MCF 10A (cell line): ENCODE measurements around the gene DNAJB14. TPM values are rescaled to one million over a fixed set of nuclear protein-coding genes. Genes with fewer than 3 reads are reported as not detected.

ENCODE experiments used
- BruUV-seq: library from RNA; stranded (reverse); fragments of 400-500 nt; replicated peaks from 2 replicates; lab custom pipeline; 2021; lab: Mats Ljungman, UMichigan
- CTCF ChIA-PET: fragments of 300-600 bp; sonication (Branson Sonifier 250); formaldehyde crosslinking; extraction: SDS; loops from one replicate; lab custom pipeline; 2021; ENCODE audit warnings: antibody characterized with exemption, inconsistent platforms; lab: Yijun Ruan, JAX
- POLR2A ChIA-PET: fragments of 300-600, 350-650 bp; sonication (Branson Sonifier 250); formaldehyde crosslinking; extraction: SDS; loops from one replicate; lab custom pipeline; 2020; ENCODE audit warnings: antibody characterized with exemption, inconsistent platforms; lab: Yijun Ruan, JAX
- DNase-seq: peaks from one replicate; pipeline ENCODE4 v3.0.0-alpha.2; 2018; ENCODE audit not compliant: unreplicated experiment
- H3K27ac Mint-ChIP-seq: one replicate; pipeline ENCODE4 v1.8.0; 2022; ENCODE audit warnings: mild to moderate bottlenecking, low read depth, mixed read lengths; ENCODE audit not compliant: unreplicated experiment
- H3K27me3 Mint-ChIP-seq: one replicate; pipeline ENCODE4 v1.8.0; 2022; ENCODE audit warnings: mixed read lengths; ENCODE audit not compliant: insufficient read depth, unreplicated experiment
- H3K36me3 Mint-ChIP-seq: one replicate; pipeline ENCODE4 v1.8.0; 2022; ENCODE audit warnings: mild to moderate bottlenecking, moderate library complexity, mixed read lengths; ENCODE audit not compliant: insufficient read depth, unreplicated experiment
- H3K4me1 Mint-ChIP-seq: one replicate; pipeline ENCODE4 v1.8.0; 2022; ENCODE audit warnings: mixed read lengths; ENCODE audit not compliant: insufficient read depth, unreplicated experiment
- H3K4me3 Mint-ChIP-seq: one replicate; pipeline ENCODE4 v1.8.0; 2022; ENCODE audit warnings: mild to moderate bottlenecking, moderate library complexity, mixed read lengths; ENCODE audit not compliant: unreplicated experiment
- H3K9me3 Mint-ChIP-seq: one replicate; pipeline ENCODE4 v1.8.0; 2022; ENCODE audit warnings: mixed read lengths; ENCODE audit not compliant: unreplicated experiment
- intact Hi-C: fragments of 100-400 bp; cut with micrococcal nuclease; formaldehyde crosslinking; loops from 2 replicates; pipeline ENCODE4 v1.14.1; 2022
- total RNA-seq: library from RNA; stranded (reverse); gene quantifications from 2 replicates; pipeline ENCODE4 v1.2.3, GENCODE V29; 2022
- TF ChIP-seq, protein P1 (sequence below): fragments of 200-600 bp; IDR thresholded peaks from one replicate; pipeline ENCODE4 v1.8.0; 2022; ENCODE audit warnings: antibody characterized with exemption, mild to moderate bottlenecking; ENCODE audit not compliant: unreplicated experiment

Gene DNAJB14
- total RNA-seq, 1 experiment from 2014 or later: 54.5 TPM

DNA sequence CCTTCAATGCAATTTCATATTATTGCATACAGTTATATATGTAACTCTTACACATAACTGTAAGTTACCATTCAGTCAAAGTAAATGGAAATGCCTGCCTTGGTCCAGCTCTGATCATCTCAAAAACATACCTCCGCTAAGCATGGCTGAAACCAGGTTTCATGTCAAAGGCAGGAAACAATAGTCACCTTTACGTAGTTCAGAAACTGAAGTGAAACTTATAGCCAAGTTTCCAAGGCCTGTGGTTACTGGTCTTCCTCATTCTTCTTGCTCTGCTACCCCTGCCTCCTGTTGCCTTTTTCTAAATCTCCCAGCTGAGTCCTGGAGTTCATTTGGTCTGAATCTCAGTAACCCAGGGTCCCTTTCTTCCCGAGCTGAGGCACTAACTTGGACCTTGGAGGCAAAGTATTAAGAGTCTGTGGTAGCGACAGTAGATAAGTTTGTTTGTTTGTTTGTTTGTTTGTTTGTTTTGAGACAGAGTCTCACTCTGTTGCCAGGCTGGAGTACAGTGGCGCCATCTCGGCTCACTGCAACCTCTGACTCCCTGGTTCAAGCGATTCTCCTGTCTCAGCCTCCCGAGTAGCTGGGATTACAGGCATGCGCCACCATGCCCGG lies 98.9 kb downstream of the DNAJB14 start:
- H3K4me3 Mint-ChIP-seq: no peak overlapping the region
- ChIA-PET CTCF (interaction anchor here (1.9 kb wide), 1 partner anchor 10 kb away, joined by 6 read pairs; no protein-coding TSS in a partner anchor), POLR2A (no interaction called here)
- no peaks in the 10 kb centered on the region for H3K9me3 Mint-ChIP-seq
- H3K36me3 Mint-ChIP-seq: no peaks in the 10 kb centered on the region
- intact Hi-C loops: no loop called here
- H3K4me1 Mint-ChIP-seq: no peaks in the 10 kb centered on the region
- TF ChIP-seq, protein P1, sequence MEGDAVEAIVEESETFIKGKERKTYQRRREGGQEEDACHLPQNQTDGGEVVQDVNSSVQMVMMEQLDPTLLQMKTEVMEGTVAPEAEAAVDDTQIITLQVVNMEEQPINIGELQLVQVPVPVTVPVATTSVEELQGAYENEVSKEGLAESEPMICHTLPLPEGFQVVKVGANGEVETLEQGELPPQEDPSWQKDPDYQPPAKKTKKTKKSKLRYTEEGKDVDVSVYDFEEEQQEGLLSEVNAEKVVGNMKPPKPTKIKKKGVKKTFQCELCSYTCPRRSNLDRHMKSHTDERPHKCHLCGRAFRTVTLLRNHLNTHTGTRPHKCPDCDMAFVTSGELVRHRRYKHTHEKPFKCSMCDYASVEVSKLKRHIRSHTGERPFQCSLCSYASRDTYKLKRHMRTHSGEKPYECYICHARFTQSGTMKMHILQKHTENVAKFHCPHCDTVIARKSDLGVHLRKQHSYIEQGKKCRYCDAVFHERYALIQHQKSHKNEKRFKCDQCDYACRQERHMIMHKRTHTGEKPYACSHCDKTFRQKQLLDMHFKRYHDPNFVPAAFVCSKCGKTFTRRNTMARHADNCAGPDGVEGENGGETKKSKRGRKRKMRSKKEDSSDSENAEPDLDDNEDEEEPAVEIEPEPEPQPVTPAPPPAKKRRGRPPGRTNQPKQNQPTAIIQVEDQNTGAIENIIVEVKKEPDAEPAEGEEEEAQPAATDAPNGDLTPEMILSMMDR: no peak
- no TSS peak for BruUV-seq
- no peak overlapping the region for H3K27ac Mint-ChIP-seq
- H3K27me3 Mint-ChIP-seq: no peaks in the 10 kb centered on the region
- DNase-seq: no peak

DNA sequence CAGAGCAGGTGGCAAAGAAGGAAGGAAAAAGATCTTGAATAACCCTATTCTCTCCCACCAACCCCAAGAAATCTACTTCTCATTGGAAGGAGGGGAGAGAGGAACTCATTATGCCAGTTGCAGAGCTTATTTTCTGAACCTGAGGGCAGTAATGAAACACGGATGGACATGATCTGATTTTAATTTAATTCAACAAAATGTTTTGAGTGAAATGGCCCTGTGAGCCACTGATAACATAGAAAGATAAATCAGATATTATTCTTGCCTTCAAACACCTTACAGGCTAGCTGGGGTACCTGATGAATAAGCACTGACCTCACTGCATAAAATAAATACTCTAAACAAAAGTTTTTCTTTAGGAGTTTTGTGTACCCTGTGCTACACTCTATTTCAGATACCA lies 99.5 kb downstream of the DNAJB14 start:
- TF ChIP-seq, protein P1: no peak
- Mint-ChIP-seq H3K9me3 (no peaks in the 10 kb centered on the region), H3K4me1 (no peaks in the 10 kb centered on the region), H3K27me3 (no peaks in the 10 kb centered on the region), H3K4me3 (no peak overlapping the region), H3K27ac (no peak overlapping the region), H3K36me3 (peaks cover 5% of the 10 kb centered on the region)
- ChIA-PET CTCF (interaction anchor here (1.0 to 1.9 kb wide), 2 partner anchors 9 to 11 kb away, joined by 4 to 6 read pairs; no protein-coding TSS in a partner anchor), POLR2A (interaction anchor here (1.6 kb wide), 1 partner anchor 10 kb away, joined by 5 read pairs; no protein-coding TSS in a partner anchor)
- BruUV-seq: no TSS peak
- intact Hi-C loops: no loop called here
- DNase-seq: no peak

Other genes starting within 250 kb of the DNAJB14 start
- 17.6 and 24.7 TPM in 2 replicates for gene DAPP1, start 129.8 kb downstream of the DNAJB14 start, total RNA-seq
- gene LAMTOR3, start 52.2 kb downstream of the DNAJB14 start, total RNA-seq: 33.5 and 35.9 TPM in 2 replicates
- 264 and 298 TPM in 2 replicates for gene H2AZ1, start 3.7 kb upstream of the DNAJB14 start, total RNA-seq
- 0.22 and 0.23 TPM in 2 replicates for gene DDIT4L, start 243.8 kb upstream of the DNAJB14 start, total RNA-seq